ENCODE measurements around the gene IFT22. TPM values are rescaled to one million over a fixed set of nuclear protein-coding genes. Genes with fewer than 3 reads are reported as not detected.
"Not testable (repeated sequence)": the region's sequence is repeated elsewhere in the genome, so short reads cannot be mapped to it uniquely, and the experiment has no call there.

Gene IFT22
- total RNA-seq, 2 experiments from 2014 or later: 4.7 to 4.8 TPM

DNA sequence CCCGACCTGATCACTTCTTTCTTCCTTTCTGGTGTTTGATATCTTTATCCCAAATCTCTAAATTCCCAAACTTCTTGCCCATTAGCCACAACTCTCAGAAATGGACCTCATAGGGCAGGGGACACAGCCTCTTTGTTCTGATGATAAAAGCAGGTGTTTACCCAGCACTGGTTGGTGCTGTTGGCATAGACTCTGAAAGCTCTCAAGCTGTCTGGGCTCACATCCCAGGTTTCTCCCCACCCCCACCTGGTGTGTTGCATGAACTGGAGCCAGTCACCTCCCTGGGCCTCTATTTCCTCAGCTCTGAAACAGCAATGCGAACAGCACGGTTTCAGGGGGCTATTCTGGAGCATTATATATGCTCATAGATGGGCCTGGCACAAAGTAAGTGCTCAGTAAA, 35.7 kb downstream of the IFT22 start:
- not testable (repeated sequence) for H3K27ac Mint-ChIP-seq; H3K36me3 Mint-ChIP-seq; ATAC-seq; DNase-seq; H3K4me3 Mint-ChIP-seq; H3K9me3 Mint-ChIP-seq (ENCODE audit: low read depth)
- peaks cover 19% of the 10 kb centered on the region for H3K27me3 Mint-ChIP-seq
- H3K4me1 Mint-ChIP-seq: peaks cover 25% of the 10 kb centered on the region
- CTCF ChIA-PET: interaction anchor here (1.1 kb wide), 1 partner anchor 11 kb away, joined by 3 read pairs; no protein-coding TSS in a partner anchor

DNA sequence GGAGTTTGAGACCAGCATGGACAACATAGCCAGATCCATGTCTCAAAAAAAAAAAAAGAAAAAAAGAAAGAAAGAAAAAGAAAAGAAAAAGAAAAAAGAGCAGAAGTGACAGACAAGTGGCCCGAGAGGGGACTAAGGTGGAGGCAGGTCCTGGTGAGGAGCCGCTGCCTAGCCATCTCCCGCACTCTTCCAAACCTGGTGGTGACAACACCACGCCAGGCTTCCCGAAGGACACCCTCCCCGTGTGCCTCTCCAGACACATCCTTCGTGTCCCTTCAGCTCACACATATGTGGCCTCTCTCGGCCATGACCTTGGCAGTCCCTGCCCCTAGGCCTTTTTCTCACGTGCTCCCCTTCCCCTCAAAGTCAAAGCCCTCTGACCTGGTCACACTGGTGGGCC, 36.4 kb downstream of the IFT22 start:
- no peak for DNase-seq
- H3K4me1 Mint-ChIP-seq: peaks cover 23% of the 10 kb centered on the region

DNA sequence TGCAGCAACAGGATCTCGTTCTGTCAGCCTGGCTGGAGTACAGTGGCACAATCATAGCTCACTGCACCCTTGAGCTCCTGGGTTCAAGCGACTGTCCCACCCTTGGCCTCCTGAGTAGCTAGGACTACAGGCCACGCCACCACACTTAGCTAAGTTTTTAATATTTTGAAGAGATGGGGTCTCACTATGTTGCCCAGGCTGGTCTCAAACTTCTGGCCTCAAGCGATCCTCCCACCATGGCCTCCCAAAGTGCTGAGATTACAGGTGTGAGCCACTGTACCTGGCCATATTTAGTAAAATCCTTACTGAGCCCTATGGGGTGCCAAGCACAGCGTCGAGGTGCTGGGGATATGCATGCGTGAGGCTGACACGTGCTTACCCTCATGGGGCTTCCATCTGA, 40.7 kb downstream of the IFT22 start:
- H3K27me3 Mint-ChIP-seq: peaks cover 18% of the 10 kb centered on the region
- H3K36me3 Mint-ChIP-seq; H3K4me1 Mint-ChIP-seq; ATAC-seq; H3K27ac Mint-ChIP-seq; H3K9me3 Mint-ChIP-seq (ENCODE audit: low read depth); H3K4me3 Mint-ChIP-seq; DNase-seq: not testable (repeated sequence)
- CTCF ChIA-PET: interaction anchor here (1.0 to 4.2 kb wide), 5 partner anchors 12 to 136 kb away, joined by 3 to 59 read pairs (median 33); partner anchors contain the start of gene FIS1

More for the DNA sequence above, 36.4 kb downstream of the IFT22 start:
- Mint-ChIP-seq H3K4me3 (no peak overlapping the region), H3K36me3 (no peaks in the 10 kb centered on the region), H3K27me3 (peaks cover 14% of the 10 kb centered on the region), H3K9me3 (ENCODE audit: low read depth) (no peaks in the 10 kb centered on the region), H3K27ac (no peak overlapping the region)
- CTCF ChIA-PET: interaction anchor here (0.6 to 1.7 kb wide), 2 partner anchors 141 to 968 kb away, joined by 3 read pairs; no protein-coding TSS in a partner anchor
- no peak for ATAC-seq

DNA sequence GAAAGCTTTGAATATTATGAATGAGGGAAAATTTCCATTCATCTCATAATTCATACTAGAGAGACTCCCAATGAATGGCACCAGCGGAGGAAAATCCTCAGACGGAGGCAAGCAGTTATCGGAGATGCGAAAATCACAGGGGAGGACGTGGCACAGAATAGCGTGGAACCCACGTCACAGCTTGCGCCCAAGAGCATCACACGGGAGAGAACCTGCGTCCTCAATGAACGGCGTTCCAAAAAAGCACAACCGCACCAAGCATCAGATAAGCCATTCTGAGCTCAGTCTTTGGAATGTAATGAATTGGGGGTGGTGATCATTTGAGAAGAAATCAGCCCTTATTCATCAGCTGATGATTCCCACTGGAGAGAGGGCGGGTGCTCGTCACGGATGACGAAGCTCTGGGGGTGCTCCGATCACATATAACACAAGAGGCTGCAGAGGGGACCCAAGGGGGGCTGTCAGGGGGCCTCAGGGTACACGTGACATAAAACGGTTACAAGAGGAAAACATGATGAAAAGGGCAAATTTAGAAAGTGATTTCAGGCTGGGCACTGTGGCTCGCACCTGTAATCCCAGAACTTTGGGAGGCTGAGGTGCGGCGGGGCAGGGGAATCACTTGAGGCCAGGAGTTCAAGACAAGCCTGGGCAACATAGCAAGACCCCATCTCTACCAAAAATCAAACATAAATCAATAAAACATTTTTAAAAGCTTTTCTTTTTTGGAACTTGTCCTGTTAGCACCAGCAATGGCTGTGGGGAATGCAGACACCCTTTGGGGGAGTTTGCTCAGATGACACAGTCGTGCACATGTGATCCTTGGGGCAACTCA, 42.9 kb downstream of the IFT22 start:
- DNase-seq: no peak

DNA sequence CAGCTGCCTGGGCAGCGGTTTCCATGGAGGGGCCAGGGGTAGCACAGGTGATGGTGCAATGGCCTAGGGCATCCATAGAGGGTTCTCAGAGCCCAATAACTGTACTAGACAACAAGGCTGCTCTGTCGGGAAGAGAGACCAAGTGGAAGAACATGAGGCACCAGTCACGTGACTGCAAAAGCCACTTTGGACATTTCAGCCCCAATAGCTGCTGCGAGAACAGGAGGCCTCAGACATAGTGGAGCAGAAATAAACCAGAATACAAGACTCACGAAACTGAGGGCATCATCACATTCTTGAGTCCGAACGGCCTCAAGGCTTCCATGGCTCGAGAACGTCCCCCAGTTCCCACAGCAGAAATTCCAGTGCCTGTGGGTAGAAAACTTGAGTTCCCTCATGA, 44.5 kb downstream of the IFT22 start:
- Mint-ChIP-seq H3K4me3 (no peak overlapping the region), H3K9me3 (ENCODE audit: low read depth) (no peaks in the 10 kb centered on the region), H3K36me3 (no peaks in the 10 kb centered on the region), H3K27me3 (peaks cover 23% of the 10 kb centered on the region), H3K27ac (no peak overlapping the region), H3K4me1 (no peaks in the 10 kb centered on the region)
- CTCF ChIA-PET: no interaction called here
- no peak for ATAC-seq
- DNase-seq: no peak

More for the DNA sequence above, 42.9 kb downstream of the IFT22 start:
- H3K36me3 Mint-ChIP-seq: no peaks in the 10 kb centered on the region
- no peak overlapping the region for H3K4me3 Mint-ChIP-seq
- CTCF ChIA-PET: interaction anchor here (0.8 to 1.8 kb wide), 3 partner anchors 12 to 135 kb away, joined by 3 to 8 read pairs (median 4); no protein-coding TSS in a partner anchor
- no peak for ATAC-seq
- H3K27me3 Mint-ChIP-seq: peaks cover 20% of the 10 kb centered on the region
- peaks cover 7% of the 10 kb centered on the region for H3K4me1 Mint-ChIP-seq
- no peaks in the 10 kb centered on the region for H3K9me3 Mint-ChIP-seq (ENCODE audit: low read depth)
- no peak overlapping the region for H3K27ac Mint-ChIP-seq

DNA sequence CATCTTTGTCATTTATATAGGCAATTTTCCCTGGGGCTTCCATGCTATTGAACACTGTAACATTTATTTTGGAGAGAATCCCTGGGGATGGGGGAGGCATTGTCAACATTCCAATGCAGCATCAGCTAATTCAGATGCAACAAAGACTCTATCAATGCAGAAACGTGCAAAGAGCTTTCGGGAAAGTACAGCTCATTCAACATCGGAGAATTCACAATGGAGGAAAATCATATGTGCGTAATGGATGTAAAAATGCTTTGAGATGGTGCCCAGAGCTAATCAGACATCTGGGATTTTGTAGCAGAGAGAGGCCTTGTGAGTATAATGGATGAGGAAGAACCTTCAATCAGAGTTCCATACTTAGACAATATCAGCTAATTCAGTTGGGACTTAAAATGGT, 48.4 kb downstream of the IFT22 start:
- H3K4me3 Mint-ChIP-seq: no peak overlapping the region
- peaks cover 22% of the 10 kb centered on the region for H3K27me3 Mint-ChIP-seq
- H3K36me3 Mint-ChIP-seq: no peaks in the 10 kb centered on the region
- ATAC-seq (no peak), DNase-seq (no peak)
- no peaks in the 10 kb centered on the region for H3K9me3 Mint-ChIP-seq (ENCODE audit: low read depth)
- no peak overlapping the region for H3K27ac Mint-ChIP-seq
- CTCF ChIA-PET: interaction anchor here (2.8 kb wide), 1 partner anchor 10 kb away, joined by 8 read pairs; no protein-coding TSS in a partner anchor
- no peaks in the 10 kb centered on the region for H3K4me1 Mint-ChIP-seq

DNA sequence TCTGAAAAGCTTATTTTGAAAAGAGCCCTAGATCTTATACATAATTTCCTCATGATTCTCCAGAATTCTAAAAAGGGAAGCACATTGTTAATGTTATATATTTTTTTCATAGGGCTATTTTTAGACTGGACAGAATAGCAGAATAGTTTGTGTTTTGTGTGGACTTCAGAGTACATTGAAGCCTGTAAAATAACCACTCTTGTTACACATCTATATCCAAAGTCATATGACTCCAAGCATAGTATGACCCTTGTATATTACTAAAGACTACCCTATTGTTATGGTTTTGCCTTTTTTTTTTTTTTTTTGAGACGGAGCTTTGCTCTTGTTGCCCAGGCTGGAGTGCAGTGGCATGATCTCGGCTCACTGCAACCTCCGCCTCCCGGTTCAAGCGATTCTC, 50.6 kb downstream of the IFT22 start:
- ATAC-seq (no peak), DNase-seq (no peak)
- Mint-ChIP-seq H3K9me3 (ENCODE audit: low read depth) (no peaks in the 10 kb centered on the region), H3K4me3 (no peak overlapping the region), H3K27me3 (peaks cover 12% of the 10 kb centered on the region), H3K4me1 (no peaks in the 10 kb centered on the region), H3K36me3 (no peaks in the 10 kb centered on the region), H3K27ac (no peak overlapping the region)
- CTCF ChIA-PET: interaction anchor here (0.6 to 1.6 kb wide), 3 partner anchors 51 to 245 kb away, joined by 3 to 4 read pairs (median 4); no protein-coding TSS in a partner anchor

DNA sequence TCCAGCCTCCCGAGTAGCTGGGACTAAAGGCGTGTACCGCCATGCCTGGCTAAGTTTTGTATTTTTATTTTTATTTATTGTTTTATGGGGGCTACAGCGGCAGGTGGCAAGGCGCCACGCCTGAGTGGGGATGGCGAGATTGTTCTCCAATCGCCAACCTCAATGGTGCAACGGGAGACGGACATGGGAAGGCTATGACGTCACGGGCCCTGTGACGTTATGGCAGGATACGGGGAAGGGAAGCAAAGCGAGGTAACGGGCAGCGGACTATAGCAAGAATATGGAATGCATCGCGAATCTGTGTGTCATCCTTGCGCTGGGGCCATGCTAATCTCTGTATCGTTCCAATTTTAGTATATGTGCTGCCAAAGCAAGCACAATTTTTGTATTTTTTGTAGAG, 51.9 kb downstream of the IFT22 start:
- ATAC-seq: no peak
- no peaks in the 10 kb centered on the region for H3K4me1 Mint-ChIP-seq
- no peak overlapping the region for H3K27ac Mint-ChIP-seq
- no peak for DNase-seq
- H3K27me3 Mint-ChIP-seq: peaks cover 15% of the 10 kb centered on the region
- H3K4me3 Mint-ChIP-seq: no peak overlapping the region
- CTCF ChIA-PET: interaction anchor here (1.6 kb wide), 1 partner anchor 126 kb away, joined by 4 read pairs; no protein-coding TSS in a partner anchor
- no peaks in the 10 kb centered on the region for H3K9me3 Mint-ChIP-seq (ENCODE audit: low read depth)
- H3K36me3 Mint-ChIP-seq: no peaks in the 10 kb centered on the region

DNA sequence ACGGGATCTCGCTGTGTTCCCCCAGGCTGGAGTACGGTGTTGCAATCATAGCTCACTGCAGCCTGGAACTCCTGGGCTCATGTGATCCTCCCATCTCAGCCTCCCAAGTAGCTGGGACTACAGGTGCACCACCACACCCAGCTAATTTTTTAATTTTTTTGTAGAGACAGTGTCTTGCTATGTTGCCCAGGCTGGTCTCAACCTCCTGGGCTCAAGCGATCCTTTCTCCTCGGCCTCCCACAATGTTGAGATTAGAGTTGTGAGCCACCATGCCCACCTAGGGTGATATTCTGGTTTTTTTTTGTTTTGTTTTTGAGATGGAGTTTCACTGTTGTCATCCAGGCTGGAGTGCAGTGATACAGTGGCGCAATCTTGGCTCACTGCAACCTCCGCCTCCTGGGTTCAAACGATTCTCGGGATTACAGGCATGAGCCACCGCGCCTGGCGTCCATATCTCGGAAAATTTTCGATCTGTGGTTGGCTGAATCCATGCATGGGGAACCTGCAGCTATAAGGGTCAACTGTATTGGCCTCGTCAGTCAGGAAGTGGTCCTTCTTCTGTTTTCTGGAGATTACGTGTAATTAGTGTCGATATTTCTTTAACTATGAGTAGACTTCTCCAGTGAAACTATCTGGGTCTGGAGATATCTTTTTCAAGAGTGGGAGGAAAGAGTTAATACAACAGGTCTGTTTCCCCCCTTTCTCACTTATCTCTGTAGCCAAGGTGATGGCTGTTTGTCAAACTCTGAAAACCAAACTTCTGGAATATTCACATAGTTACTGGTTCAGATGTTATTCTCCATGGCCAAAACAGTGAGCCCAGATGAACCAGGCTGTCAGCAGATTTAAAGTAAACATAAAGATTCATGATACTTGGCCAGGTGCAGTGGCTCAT, 55.7 kb downstream of the IFT22 start:
- Mint-ChIP-seq H3K27ac (no peak overlapping the region), H3K9me3 (ENCODE audit: low read depth) (no peaks in the 10 kb centered on the region), H3K4me3 (no peak overlapping the region), H3K27me3 (peaks cover 5% of the 10 kb centered on the region), H3K36me3 (no peaks in the 10 kb centered on the region), H3K4me1 (no peaks in the 10 kb centered on the region)
- no peak for ATAC-seq
- CTCF ChIA-PET: interaction anchor here (1.4 to 1.6 kb wide), 2 partner anchors 14 to 17 kb away, joined by 3 to 5 read pairs; no protein-coding TSS in a partner anchor
- DNase-seq: no peak

DNA sequence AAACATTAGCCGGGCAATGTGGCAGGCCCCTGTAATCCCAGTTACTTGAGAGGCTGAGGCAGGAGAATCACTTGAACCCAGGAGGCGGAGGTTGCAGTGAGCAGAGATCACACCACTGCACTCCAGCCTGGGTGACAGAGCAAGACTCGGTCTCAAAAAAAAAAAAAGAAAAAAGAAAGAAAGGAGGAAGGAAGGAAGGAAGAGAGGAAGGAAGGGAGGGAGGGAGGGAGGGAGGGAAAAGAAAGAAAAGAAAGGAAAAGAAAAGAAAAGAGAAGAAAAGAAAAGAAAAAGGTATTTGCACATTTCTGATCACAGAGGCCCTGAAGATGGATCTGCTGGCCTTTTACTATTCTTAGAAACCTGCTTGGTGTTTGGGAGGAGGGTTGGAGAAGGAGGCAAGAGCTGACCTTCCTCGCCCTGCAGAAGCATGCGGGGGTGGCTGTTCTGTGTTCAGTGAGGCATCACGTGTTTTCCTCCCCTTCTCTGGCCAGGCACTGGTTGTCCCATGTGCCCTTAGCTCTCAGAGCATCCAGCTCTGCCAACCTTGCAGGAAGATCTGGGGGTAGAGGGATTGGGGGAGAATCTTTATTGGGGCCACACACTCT, 57.4 kb downstream of the IFT22 start:
- not testable (repeated sequence) for H3K27me3 Mint-ChIP-seq, H3K4me1 Mint-ChIP-seq, H3K36me3 Mint-ChIP-seq

More for the DNA sequence above, 57.4 kb downstream of the IFT22 start:
- H3K27ac Mint-ChIP-seq; H3K4me3 Mint-ChIP-seq; DNase-seq; H3K9me3 Mint-ChIP-seq (ENCODE audit: low read depth); ATAC-seq: not testable (repeated sequence)
- CTCF ChIA-PET: interaction anchor here (0.8 to 1.6 kb wide), 3 partner anchors 10 to 120 kb away, joined by 3 to 5 read pairs (median 3); no protein-coding TSS in a partner anchor

Measured in activated CD8-positive, alpha-beta memory T cell treated with anti-CD3 and anti-CD28 coated beads, Interleukin-2, amount 10 ng/mL, durations not matched to agents 7 days and 5 days (primary cell).